Lung microvascular endothelial cell (primary cell): ENCODE results near the gene CDK9. TPM values are rescaled to one million over a fixed set of nuclear protein-coding genes. Genes with fewer than 3 reads are reported as not detected.

Experiments
- DNase-seq, 2 donors: peaks; one replicate each; pipeline versions ENCODE4 v3.0.0 to v3.0.0-alpha.2; 2010; ENCODE audit warnings: low read depth in 2 of 2
- total RNA-seq: library from RNA; depleted of rRNA; stranded (reverse); fragments of >200 nt; gene quantifications from 2 replicates; pipeline ENCODE4 v1.2.1, GENCODE V29; 2014

CDK9 gene
- total RNA-seq, 1 donor from 2014 or later = 70.0 TPM

DNA sequence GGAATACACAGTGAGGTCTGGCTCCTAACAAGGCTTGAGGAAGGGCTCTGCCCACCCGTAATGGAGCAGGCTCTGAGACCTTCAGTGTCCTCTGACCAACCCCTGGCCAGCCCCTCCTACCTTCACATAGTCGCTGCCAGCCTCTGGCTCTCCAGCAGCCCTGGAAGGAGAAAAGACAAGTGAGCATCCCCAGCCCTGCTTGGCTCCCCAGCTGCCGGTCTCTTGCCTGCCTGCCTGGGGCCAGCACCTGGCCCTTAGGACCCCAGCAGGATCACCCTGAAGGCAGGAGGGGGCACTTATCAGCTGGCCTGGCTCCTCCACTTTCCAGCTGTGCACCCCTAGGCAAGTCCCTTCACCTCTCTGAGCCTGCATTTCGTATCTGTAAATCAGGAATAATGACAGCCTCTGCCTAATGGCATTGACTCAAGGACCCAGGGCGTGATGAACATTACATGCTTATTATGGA lies 24.3 kb upstream of the CDK9 start:
- no peak for DNase-seq

DNA sequence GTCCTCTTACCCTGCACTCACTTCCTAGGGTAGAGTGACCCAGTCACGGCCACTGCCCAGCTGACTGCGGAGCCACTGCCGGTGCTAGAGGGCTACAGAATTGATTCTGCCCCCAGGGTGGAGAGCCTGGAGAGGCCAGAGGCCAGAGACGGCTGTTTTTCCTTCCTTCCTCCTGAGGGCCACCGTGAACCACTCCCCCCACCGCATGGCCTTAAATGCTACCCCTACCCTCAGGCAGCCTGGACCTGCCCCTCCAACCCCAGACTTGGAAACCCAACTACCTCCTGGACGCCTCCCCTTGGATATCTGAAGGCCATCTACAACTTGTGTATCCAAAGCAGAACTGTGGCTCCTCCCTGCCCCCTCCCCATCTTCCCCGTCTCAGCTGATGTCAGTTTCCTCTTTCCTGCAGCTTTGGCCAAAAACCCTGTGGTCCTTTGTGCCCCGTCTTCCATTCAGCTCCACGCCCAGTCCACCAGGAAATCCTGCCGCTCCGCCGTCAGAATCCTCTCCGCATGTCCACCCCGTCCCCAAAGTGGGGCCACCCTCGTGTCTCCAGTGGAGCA lies 23.6 kb upstream of the CDK9 start:
- DNase-seq = peak; percentile 72 to 89

DNA sequence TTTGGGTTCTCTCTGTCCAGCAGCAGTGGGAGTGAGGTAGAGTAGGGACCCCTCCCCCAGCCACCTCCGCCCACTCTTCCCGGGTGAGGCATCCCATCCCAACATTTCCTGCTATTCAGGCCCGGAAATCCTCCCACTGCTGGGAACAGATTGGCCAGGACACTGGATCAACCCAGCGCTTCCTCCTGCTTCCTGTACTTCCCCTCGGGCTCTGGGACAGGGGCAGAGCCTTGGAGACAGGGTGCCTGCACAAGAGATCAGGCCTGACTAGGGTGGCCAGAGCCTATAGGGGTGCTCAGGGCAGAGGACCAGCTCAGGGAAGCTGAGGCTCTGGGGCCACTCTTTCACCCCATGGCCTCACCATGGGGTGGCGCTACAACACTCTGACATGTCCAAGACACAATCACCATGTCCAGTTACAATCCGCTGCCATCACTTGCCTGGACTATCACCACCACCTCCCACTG lies 21.9 kb upstream of the CDK9 start:
- peak; percentile 87 to 92 for DNase-seq

DNA sequence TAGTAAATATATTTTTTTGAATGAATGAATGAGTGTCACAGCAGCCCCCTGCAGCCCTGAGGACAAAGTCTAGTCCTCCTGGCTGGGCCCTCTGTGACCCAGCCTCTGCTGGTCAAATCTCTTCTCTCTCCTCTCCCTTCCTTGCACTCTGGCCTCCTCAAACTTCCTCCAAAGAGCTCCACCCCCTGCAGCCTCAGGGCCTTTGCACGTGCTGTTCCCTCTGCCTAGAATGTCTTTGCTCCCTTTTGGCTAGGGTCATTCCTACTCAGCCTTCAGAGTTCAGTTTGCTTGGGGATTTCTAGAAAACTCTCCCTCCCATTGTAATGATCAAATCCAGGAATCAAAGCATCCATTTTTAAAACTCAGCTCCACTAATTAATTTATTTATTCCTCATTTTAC lies 20.4 kb upstream of the CDK9 start:
- no peak for DNase-seq

DNA sequence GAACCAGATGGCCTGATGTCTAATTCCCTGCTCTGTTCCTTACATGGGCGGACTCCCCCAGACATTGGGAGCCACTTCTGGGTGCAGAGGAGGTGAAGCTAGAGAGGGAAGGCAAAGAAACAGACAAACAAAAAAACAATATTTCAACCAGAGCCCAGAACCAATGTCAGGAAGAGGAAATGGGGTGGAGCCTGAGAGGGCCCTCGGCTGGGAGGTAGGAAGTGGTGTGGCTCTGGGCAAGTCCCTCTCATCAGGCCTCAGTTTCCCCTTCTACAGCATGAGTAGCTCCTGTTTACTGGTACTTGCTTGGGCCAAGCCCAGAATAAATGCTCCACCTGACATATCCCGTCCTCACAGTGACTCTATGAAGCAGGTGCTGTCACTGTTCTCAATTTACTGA lies 18.4 kb upstream of the CDK9 start:
- DNase-seq = peak; percentile 37 to 53

DNA sequence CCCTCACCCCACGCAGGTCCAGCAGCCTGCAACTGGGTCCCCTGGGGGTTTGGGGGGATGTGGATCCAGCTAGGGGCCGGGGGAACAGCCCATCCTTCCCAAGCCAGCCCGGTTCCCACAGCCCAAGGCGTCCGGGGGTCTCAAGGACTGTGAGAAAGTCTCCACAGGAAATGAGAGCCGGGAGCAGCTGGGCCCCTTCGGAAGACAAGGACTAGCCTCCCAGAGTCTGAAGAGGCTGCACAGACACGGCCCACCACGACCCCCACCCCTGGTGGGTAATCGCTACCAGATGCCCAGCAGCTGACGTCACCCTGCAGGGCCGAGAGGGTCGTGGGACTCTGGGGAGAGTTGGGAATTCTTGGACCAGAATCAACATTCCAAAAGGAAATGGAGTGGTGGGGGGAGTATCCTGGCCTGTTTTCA lies 17.9 kb upstream of the CDK9 start:
- DNase-seq = peak; percentile 89 to 91

DNA sequence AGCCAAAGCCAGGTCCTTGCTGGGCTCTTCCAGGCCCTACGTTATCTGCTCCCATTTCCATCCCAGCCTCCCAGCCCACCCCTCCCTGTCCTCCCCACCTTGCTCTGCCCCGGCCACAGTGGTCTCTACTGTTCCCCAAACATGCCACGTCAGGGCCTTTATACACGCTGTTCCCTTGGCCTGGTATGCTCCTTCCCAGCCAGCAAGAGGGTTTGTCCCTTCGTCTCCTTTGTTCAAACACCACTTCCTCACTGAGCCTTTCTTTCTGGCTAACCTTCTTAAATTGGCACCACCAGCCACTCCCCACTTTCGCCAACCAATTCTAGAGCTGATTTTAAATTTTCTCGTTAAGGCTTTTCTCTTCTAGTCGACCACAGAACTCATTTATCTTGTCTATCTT lies 17.1 kb upstream of the CDK9 start:
- DNase-seq = peak; percentile 58 to 62

DNA sequence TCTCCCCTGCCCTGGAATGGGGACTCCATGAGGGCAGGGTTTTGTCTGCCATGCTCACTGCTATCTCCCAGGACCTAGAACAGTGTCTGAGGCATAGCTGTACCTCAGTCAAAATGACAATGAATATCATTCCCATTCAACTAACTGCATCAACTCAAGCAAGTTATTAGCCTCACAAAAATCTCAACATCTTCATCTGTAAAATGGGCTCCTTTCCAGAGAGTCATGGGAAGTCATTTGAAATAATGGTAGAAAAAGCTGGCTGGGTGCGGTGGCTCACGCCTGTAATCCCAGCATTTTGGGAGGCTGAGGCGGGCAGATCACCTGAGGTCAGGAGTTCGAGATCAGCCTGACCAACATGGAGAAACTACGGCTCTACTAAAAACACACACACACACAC lies 16.7 kb upstream of the CDK9 start:
- DNase-seq = no peak

DNA sequence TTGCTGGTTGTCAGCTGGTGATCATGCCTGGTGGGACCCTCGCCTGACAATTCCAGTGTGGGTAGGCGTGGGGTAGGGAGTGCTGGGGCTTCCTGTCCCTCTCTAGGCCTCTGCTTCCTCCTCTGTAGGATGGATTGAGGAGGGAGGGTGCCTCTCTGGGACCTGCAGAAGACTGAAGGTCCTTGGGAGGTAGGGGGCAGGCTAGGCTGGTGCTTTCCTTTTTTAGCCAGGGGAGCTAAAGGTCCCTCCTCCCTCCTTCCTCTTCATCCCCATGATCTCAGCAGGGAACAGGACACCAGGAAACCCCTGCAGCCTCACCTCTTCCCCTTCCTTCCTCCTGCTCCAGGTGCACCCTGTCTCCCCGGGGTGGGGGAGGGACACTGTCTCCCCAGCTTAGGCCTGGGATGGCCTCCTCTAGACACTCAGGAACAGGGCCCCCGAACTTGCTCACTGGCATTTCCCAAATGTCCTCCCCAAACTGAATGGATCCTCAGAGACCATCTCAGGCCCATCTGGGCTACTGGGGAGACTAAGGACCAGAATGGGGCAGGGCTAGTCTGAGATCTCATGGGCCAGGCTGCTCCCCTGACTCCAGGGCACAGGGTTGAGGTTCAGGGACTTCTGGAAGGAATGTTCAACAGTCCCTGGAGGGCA lies 15.8 kb upstream of the CDK9 start:
- DNase-seq = peak; percentile 86 to 90

DNA sequence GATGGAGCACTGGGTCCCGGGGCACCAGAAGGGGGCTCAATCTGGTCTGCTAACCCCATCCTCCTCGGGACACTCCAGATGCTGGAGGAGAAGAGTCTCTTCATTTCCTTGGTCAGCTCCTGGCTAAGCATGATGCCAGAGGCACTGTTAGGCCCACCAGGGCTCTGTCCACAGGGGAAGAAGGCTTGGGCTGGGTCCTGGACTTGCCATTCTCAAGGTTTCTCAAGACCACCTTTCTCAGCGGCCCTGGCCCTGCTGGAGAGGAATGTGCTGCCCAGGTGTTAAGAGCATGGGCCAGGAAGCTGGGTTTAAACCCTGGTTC lies 15.3 kb upstream of the CDK9 start:
- peak in 1 of 2 donors; percentile 39 for DNase-seq

DNA sequence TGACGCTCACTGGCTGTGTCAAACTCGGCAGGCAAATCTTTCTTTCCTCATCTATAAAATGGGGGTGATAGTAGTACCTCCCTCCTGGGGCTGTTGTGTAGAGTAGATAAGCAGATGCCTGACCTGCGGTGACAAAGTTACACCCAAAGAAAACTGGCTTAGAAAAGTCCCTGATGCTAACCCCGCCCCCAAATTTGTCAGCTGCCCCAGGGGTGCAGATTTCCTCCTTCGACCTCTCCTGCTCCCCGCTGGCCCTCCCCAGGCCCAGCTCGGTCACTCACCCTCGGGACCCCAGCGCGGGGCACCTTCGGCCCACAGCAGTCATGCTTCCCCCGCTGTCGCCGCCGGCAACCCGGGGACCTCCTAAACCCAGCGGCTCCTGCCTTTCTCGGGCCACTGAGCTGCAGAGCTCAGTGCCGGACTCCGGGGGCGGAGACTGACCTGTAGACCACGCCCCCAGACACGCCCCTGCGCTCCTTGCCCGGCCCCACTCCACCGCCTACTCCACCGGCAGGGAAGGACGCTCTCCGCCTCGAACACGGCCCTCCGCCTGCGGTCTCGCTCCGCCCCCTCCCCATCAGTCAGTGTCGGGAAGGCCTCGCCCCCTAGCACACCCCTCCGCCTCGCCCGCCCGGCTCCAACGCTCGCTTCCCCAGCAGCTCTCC lies 14.8 kb upstream of the CDK9 start:
- peak; percentile 100 for DNase-seq

DNA sequence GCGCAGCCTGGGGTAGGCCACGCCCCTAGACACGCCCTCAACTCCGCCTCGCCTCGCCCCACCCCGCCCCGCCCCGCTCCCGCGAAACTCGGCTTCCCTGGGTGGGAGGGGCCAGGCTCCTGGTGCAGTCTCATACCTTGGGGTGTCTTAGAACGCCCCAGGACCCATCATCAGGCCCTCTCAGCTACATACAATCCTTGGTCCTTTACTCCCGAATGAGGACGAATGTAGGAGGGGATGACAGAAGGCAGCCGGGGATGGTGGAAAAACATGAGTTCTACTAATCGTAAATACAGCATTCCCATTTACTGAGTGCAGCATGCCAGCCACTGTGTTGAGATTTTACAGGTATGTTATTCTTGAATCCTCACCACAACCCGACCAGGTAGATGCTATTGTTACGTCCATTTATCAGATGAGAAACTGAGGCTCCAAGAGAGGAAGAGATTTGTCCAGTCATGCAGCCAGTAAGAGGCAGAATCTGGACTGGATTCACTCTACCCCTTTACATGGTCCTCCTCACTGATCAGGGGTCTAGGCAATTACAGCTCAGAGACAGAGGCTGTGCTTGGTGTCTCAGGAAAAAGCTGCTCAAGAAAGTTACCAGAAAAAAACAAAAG lies 14.2 kb upstream of the CDK9 start:
- no peak for DNase-seq

DNA sequence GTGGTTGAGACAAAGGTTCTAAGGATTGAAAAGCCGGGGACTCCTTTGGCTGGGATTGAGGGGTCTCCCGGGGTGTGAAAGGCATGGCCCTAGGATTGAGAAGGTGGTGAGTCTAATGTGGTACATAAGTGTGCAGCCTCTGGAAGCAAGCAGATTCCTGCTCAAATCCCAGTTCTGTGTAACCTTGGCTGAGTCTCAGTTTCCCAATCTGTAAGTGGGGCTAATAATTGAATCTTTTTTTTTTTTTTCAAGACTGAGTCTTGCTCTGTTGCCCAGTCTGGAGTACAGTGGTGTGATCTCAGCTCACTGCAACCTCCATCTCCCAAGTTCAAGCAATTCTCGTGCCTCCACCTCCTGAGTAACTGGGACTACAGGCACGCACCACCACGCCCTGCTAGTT lies 13.2 kb upstream of the CDK9 start:
- no peak for DNase-seq

DNA sequence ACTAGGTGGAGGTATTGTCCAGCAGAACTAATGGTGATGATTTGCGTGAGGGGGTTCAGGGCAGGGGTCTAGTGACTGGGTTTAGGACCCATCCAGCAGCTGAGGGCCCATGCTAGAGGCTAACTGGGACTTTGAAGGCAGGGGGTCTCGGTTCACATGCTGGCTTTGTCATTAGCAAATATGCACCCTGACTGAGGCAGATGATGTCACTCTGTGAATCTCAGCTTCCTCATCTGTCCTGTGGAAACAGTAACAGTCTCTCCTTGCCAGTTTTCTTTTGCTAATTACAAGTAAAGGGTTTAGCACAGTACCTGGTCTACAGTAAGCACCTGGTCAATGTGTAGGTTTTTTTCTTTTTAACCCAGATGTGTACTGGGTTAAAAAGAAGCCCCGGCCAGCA lies 12.6 kb upstream of the CDK9 start:
- DNase-seq = no peak

DNA sequence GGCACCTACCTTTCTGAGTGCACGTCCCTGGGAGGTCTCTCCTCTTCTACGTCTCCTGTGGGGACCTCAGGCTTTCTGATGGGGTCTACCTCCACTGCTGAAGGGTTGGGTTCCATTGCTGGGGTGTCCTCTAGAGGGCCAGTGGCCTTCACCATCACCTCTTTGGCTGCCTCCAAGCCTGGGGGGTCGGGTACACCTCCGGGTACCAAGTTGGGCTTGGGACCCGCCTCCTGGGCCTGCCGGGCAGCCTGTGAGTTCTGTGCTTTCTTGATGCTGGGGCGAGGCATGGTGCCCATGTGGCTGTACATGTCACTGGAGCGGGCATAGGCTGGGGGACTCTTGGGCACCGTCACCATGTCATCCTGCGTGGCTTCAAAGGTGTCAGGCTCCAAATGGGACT lies 11.9 kb upstream of the CDK9 start:
- no peak for DNase-seq

DNA sequence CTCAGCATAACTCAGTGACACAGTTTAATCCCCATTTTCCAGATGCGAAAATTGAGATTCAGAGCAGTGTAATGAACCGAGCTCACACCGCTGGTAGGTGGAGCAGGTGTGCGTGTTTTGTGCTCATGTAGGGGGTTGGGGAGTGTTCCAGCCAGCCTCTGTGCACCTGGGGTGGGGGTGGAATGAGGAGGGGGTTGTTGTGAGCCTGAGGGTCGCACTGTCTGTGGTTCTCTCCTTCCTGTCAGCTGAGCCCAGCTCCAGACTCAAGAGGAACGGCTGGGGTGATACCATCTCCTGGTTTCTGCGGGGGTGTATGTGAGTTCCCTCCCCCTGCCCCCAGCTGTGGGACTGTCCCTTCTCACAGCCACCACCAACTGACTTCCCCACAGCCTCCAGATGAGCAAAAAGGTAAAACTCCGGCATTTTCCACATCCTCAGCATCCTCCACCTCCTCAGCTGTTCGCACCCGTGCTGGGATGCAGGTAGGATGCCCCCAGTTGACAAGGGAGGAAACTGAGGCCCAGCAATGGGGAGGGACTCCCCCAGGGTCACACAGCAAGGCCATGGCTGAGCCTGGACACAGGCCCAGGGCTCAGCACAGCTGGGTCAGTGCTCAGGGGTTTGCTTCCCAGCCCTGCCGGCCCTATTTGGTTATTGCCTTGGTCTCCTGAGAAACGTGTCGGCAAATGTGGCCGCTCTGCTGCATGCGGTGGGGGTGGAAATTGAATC lies 9.5 kb upstream of the CDK9 start:
- no peak for DNase-seq

DNA sequence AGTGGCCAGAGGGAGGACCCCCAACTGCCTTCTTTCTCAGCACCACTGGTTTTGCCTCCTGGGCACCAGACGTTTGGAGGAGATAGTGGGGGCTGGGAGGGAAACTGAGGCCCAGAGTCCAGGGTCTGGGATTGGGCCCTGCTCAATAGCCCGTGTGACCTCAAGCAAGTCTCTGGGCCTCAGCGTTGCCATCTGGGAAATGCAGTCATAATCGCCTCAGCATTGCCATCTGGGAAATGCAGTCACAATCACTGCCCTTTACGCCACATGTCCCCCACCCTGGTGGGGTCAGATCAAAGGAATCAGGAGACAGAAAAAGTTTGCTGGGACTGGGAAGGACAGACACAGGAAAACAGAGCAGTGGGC lies 8.9 kb upstream of the CDK9 start:
- no peak for DNase-seq

DNA sequence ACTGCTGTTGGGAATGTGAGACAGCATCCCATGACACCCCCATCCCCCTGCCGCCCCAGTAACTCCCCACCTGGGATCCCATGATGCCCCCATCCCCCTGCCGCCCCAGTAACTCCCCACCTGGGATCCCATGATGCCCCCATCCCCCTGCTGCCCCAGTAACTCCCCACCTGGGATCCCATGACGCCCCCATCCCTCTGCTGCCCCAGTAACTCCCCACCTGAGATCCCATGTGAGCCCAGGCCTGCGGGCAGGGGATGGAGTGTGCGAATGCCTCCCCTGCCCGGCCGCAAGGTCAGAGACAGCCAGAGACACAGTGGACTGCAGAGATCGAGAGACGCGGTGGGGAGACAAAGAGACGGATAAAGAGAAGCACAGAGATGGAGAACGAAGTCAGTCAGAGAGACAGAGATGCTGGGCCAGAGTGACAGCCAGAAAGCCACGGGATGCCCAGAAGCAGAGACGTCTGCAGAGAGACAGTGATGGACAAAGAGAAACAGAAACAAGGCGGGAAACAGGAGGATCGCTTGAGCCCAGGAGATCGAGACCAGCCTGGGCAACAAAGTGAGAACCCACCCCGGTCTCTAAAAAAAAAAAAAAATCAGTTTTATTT lies 8.4 kb upstream of the CDK9 start:
- no peak for DNase-seq

DNA sequence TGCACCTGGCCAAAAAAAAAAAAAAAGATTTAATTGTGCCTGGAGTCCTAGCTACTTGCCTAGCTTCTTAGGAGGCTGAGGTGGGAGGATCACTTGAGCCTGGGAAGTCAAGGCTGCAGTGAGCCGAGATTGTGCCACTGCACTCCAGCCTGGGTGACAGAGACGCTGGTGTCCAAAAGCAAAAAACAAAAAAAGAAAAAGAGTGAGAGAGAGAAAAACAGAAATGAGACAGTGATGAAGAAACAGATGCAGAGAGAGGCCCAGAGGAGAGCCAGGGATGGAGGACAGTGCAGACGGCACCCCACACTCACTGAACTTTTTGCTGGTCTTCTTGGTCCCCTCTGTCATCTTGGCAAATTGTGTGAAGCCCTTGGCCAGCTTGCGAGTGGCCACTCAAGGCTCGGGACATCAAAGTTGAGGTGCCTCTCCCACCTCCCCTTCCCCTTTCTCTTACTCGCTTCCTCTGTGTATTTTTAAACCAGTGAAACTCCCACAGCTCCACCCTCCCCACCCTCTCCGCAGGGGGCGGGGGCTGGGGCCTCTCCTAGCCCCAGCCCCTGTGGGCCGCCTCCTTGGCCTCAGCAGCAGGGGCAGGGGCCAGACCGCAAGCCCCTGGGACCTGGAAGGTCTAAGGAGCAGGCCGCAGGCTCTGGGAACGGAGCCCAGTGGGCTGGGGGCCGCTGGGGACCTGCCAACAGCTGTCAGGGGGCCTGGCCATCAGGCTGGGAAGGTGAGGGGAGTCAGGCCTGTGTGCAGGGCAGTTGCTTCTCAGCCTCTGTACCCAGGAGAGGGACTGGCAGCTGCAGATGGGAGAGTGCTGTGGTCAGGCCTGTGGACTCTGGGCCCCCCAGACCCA lies 7.3 kb upstream of the CDK9 start, which contains the start of gene SH2D3C:
Gene SH2D3C (minus strand): TSS at position 387 of the 856 bp plus-strand sequence. CDS start 39 bp downstream, at position 348.
- DNase-seq = no peak
